Muscle of leg (tissue), 11 donors: Measurements from ENCODE around the gene MRPL4. TPM values are rescaled to one million over a fixed set of nuclear protein-coding genes. Genes with fewer than 3 reads are reported as not detected.

Experiments
- DNase-seq: peaks from one replicate; pipeline ENCODE4 v3.0.0; 2013
- H3K27ac ChIP-seq: one replicate; pipeline ENCODE4 v1.5.1; 2013; ENCODE audit warnings: mild to moderate bottlenecking, low read length, control low read depth
- H3K27me3 ChIP-seq: one replicate; pipeline ENCODE4 v1.6.1; 2013; ENCODE audit warnings: low read length; ENCODE audit not compliant: control insufficient read depth, insufficient read depth
- H3K36me3 ChIP-seq: one replicate; pipeline ENCODE4 v1.6.1; 2013; ENCODE audit warnings: low read length; ENCODE audit not compliant: control insufficient read depth, insufficient read depth
- H3K4me1 ChIP-seq: one replicate; pipeline ENCODE4 v1.6.1; 2013; ENCODE audit warnings: low read length; ENCODE audit not compliant: control insufficient read depth, insufficient read depth
- H3K4me3 ChIP-seq: one replicate; pipeline ENCODE4 v1.5.1; 2013; ENCODE audit warnings: low read length, control low read depth
- H3K9me3 ChIP-seq: replicated peaks from 2 replicates; pipeline ENCODE4 v1.6.1; 2013; ENCODE audit warnings: low read depth, low read length; ENCODE audit not compliant: control insufficient read depth
- WGBS: methylation state at CpG from one replicate; pipeline ENCODE4 v1.1.5; 2013; ENCODE audit warnings: missing lambda C conversion rate; ENCODE audit not compliant: insufficient coverage; 5-methylcytosine and 5-hydroxymethylcytosine counted together
- polyA plus RNA-seq, 8 donors: library from polyadenylated mRNA; unstranded; fragments of 120-200 nt; gene quantifications; one replicate each; pipeline versions ENCODE4 v1.2.1 to v1.2.3, GENCODE V29; 2013; ENCODE audit warnings: inconsistent platforms in 1 of 8, low replicate concordance in 1 of 8; ENCODE audit not compliant: insufficient read length in 8 of 8, insufficient read depth in 1 of 8
- total RNA-seq: library from RNA; stranded (reverse); fragments of 120-200 nt; gene quantifications from one replicate; pipeline ENCODE4 v1.2.4, GENCODE V29; 2013

Gene MRPL4
- total and polyA plus RNA-seq, 9 donors: 23.5 to 37.8 (median 34.4) TPM

GRCh38 chr19:10309423-10309822 lies 57.4 kb downstream of the MRPL4 start, which contains the start of gene ZGLP1:
ZGLP1 (minus strand) TSS chr19:10309815.
- Histone ChIP-seq H3K27me3 (no peaks in the 10 kb centered on the region), H3K36me3 (peaks cover 15% of the 10 kb centered on the region), H3K4me1 (no peaks in the 10 kb centered on the region), H3K9me3 (no peaks in the 10 kb centered on the region), H3K27ac (no peak within 1 kb of the TSS), H3K4me3 (no peak within 1 kb of the TSS)
- no peak for DNase-seq
- WGBS: 93% methylated on average over 17 of the region's 24 CpGs

Other genes starting within 250 kb of the MRPL4 start
- gene COL5A3, start 241.7 kb upstream of the MRPL4 start, total RNA-seq: 42.0 TPM
- 100 to 1,000 TPM in 1 of 8 donors, 10 to 100 TPM in 7; 71.5 to 122 (median 89.8) TPM for gene COL5A3, start 241.7 kb upstream of the MRPL4 start, polyA plus RNA-seq
- gene RDH8, start 238.7 kb upstream of the MRPL4 start, total RNA-seq: not detected
- not detected for gene RDH8, start 238.7 kb upstream of the MRPL4 start, polyA plus RNA-seq
- 9.2 TPM for gene SHFL, start 165.9 kb upstream of the MRPL4 start, total RNA-seq
- 10 to 100 TPM in 5 of 8 donors, 1 to 10 TPM in 3; 8.7 to 13.9 (median 11.2) TPM for gene SHFL, start 165.9 kb upstream of the MRPL4 start, polyA plus RNA-seq
- 19.6 TPM for gene ANGPTL6, start 149.5 kb upstream of the MRPL4 start, total RNA-seq
- 10 to 100 TPM in 3 of 8 donors, 1 to 10 TPM in 5; 2.4 to 23.7 (median 6.9) TPM for gene ANGPTL6, start 149.5 kb upstream of the MRPL4 start, polyA plus RNA-seq
- 17.6 TPM for gene PPAN, start 145.9 kb upstream of the MRPL4 start, total RNA-seq
- 10 to 100 TPM; 24.0 to 32.7 (median 30.2) TPM for gene PPAN, start 145.9 kb upstream of the MRPL4 start, polyA plus RNA-seq
- 2.7 TPM for gene P2RY11, start 140.5 kb upstream of the MRPL4 start, total RNA-seq
- gene P2RY11, start 140.5 kb upstream of the MRPL4 start, polyA plus RNA-seq: 10 to 100 TPM in 4 of 8 donors, 1 to 10 TPM in 4; 7.0 to 14.2 (median 10.8) TPM
- gene EIF3G, start 132.3 kb upstream of the MRPL4 start, total RNA-seq: 299 TPM
- gene EIF3G, start 132.3 kb upstream of the MRPL4 start, polyA plus RNA-seq: 100 to 1,000 TPM; 235 to 276 (median 256) TPM
- gene DNMT1, start 57.3 kb upstream of the MRPL4 start, total RNA-seq: 28.3 TPM
- gene DNMT1, start 57.3 kb upstream of the MRPL4 start, polyA plus RNA-seq: 10 to 100 TPM; 58.4 to 83.7 (median 71.9) TPM
- gene S1PR2, start 20.9 kb upstream of the MRPL4 start, total RNA-seq: 11.2 TPM
- gene S1PR2, start 20.9 kb upstream of the MRPL4 start, polyA plus RNA-seq: 10 to 100 TPM in 7 of 8 donors, 1 to 10 TPM in 1; 9.3 to 18.8 (median 12.8) TPM
- 4.7 TPM for gene ICAM1, start 18.9 kb downstream of the MRPL4 start, total RNA-seq
- gene ICAM1, start 18.9 kb downstream of the MRPL4 start, polyA plus RNA-seq: 10 to 100 TPM in 1 of 8 donors, 1 to 10 TPM in 7; 7.1 to 10.1 (median 8.3) TPM
- gene ICAM4, start 34.7 kb downstream of the MRPL4 start, total RNA-seq: 0.35 TPM
- gene ICAM4, start 34.7 kb downstream of the MRPL4 start, polyA plus RNA-seq: 1 to 10 TPM in 1 of 8 donors, under 1 TPM in 7; 0.36 to 1.2 (median 0.49) TPM
- not detected for gene ICAM5, start 37.7 kb downstream of the MRPL4 start, total RNA-seq
- under 1 TPM in 6 of 8 donors, not detected in 2; 0.04 to 0.61 (median 0.13) TPM for gene ICAM5, start 37.7 kb downstream of the MRPL4 start, polyA plus RNA-seq
- gene ZGLP1, start 57.6 kb downstream of the MRPL4 start, total RNA-seq: 4.4 TPM
- gene ZGLP1, start 57.6 kb downstream of the MRPL4 start, polyA plus RNA-seq: 1 to 10 TPM; 1.9 to 5.6 (median 3.3) TPM
- gene FDX2, start 63.8 kb downstream of the MRPL4 start, total RNA-seq: 21.6 TPM
- 10 to 100 TPM; 16.9 to 20.0 (median 18.8) TPM for gene FDX2, start 63.8 kb downstream of the MRPL4 start, polyA plus RNA-seq
- 4.4 TPM for gene RAVER1, start 81.3 kb downstream of the MRPL4 start, total RNA-seq
- gene RAVER1, start 81.3 kb downstream of the MRPL4 start, polyA plus RNA-seq: 10 to 100 TPM; 11.3 to 21.7 (median 17.6) TPM
- 5.7 TPM for gene ICAM3, start 87.4 kb downstream of the MRPL4 start, total RNA-seq
- gene ICAM3, start 87.4 kb downstream of the MRPL4 start, polyA plus RNA-seq: 1 to 10 TPM; 5.4 to 7.5 (median 5.9) TPM
- 55.1 TPM for gene TYK2, start 128.4 kb downstream of the MRPL4 start, total RNA-seq
- gene TYK2, start 128.4 kb downstream of the MRPL4 start, polyA plus RNA-seq: 10 to 100 TPM; 54.8 to 89.6 (median 73.6) TPM
- gene CDC37, start 151.3 kb downstream of the MRPL4 start, total RNA-seq: 128 TPM
- gene CDC37, start 151.3 kb downstream of the MRPL4 start, polyA plus RNA-seq: 100 to 1,000 TPM; 133 to 166 (median 146) TPM
- gene PDE4A, start 168.3 kb downstream of the MRPL4 start, total RNA-seq: 1.2 TPM
- 1 to 10 TPM; 2.1 to 4.0 (median 3.1) TPM for gene PDE4A, start 168.3 kb downstream of the MRPL4 start, polyA plus RNA-seq